OCI-LY7 (cell line): Measurements from ENCODE around the gene AOPEP. TPM values are rescaled to one million over a fixed set of nuclear protein-coding genes. Genes with fewer than 3 reads are reported as not detected.

Experiments
- BruUV-seq: library from RNA; stranded (reverse); fragments of 400-500 nt; replicated peaks from 2 replicates; lab custom pipeline; 2021; lab: Mats Ljungman, UMichigan
- CTCF ChIA-PET: fragments of 300-600 bp; sonication (Branson Sonifier 250); formaldehyde crosslinking; loops from one replicate; lab custom pipeline; 2022; ENCODE audit warnings: antibody characterized with exemption; ENCODE audit not compliant: unreplicated experiment; lab: Charles Lee
- POLR2A ChIA-PET: fragments of 300-600 bp; sonication (Branson Sonifier 250); formaldehyde crosslinking; loops from one replicate; lab custom pipeline; 2022; ENCODE audit warnings: antibody characterized with exemption; lab: Charles Lee
- DNase-seq: peaks from one replicate; pipeline ENCODE4 v3.0.0-alpha.2; 2015; ENCODE audit warnings: low spot score
- H2AFZ ChIP-seq: fragments of 200-600 bp; sonication (generic), shearing (Covaris generic); 2 replicates; pipeline ENCODE4 v1.6.1; 2014; ENCODE audit warnings: mild to moderate bottlenecking, antibody characterized with exemption, low read length, moderate library complexity
- H3K27ac ChIP-seq: fragments of 200-600 bp; sonication (generic); 2 replicates; pipeline ENCODE4 v1.5.1; 2014; ENCODE audit warnings: mixed run types, low read depth, mild to moderate bottlenecking, moderate library complexity, low read length, inconsistent platforms; ENCODE audit not compliant: poor library complexity, severe bottlenecking
- H3K36me3 ChIP-seq: fragments of 200-600 bp; sonication (generic); 2 replicates; pipeline ENCODE4 v1.6.1; 2014; ENCODE audit warnings: mild to moderate bottlenecking, antibody characterized with exemption, low read length, moderate library complexity, mixed read lengths; ENCODE audit not compliant: insufficient read depth
- H3K4me1 ChIP-seq: fragments of 200-600 bp; sonication (generic); 2 replicates; pipeline ENCODE4 v1.5.1; 2014; ENCODE audit warnings: mild to moderate bottlenecking, low read length; ENCODE audit not compliant: insufficient read depth, poor library complexity, severe bottlenecking
- H3K4me2 ChIP-seq: fragments of 200-600 bp; sonication (generic); 2 replicates; pipeline ENCODE4 v1.6.1; 2014; ENCODE audit warnings: mild to moderate bottlenecking, low read length
- H3K4me3 ChIP-seq: fragments of 200-600 bp; sonication (generic); 2 replicates; pipeline ENCODE4 v1.5.1; 2014; ENCODE audit warnings: mild to moderate bottlenecking, low read depth, low read length; ENCODE audit not compliant: poor library complexity, severe bottlenecking
- H3K79me2 ChIP-seq: fragments of 200-600 bp; sonication (generic); 2 replicates; pipeline ENCODE4 v1.6.1; 2016; ENCODE audit warnings: low read depth, mild to moderate bottlenecking, low read length, moderate library complexity, mixed read lengths; ENCODE audit not compliant: insufficient read depth
- H3K9me2 ChIP-seq: fragments of 200-600 bp; sonication (generic); 2 replicates; pipeline ENCODE4 v1.6.1; 2016; ENCODE audit warnings: mild to moderate bottlenecking, low read length, mixed read lengths; ENCODE audit not compliant: insufficient read depth
- H3K9me3 ChIP-seq: fragments of 200-600 bp; sonication (generic); 2 replicates; pipeline ENCODE4 v1.6.1; 2014; ENCODE audit warnings: mild to moderate bottlenecking, mixed run types, low read length, mixed read lengths
- H4K20me1 ChIP-seq: fragments of 200-600 bp; sonication (generic); 2 replicates; pipeline ENCODE4 v1.6.1; 2014; ENCODE audit warnings: mild to moderate bottlenecking, antibody characterized with exemption, low read length, moderate library complexity, mixed read lengths; ENCODE audit not compliant: insufficient read depth
- EZH2phosphoT487 ChIP-seq: fragments of 200-600 bp; sonication (generic); IDR thresholded peaks from 2 replicates; pipeline ENCODE4 v1.6.1; 2018; ENCODE audit warnings: low read depth, borderline replicate concordance, mild to moderate bottlenecking, mixed run types, antibody characterized with exemption, low read length, moderate library complexity, mixed read lengths
- intact Hi-C: fragments of 100-400 bp; cut with micrococcal nuclease; formaldehyde crosslinking; loops from one replicate; pipeline ENCODE4 v1.10.0; 2022; ENCODE audit not compliant: unreplicated experiment
- total RNA-seq, 2 experiments: library from RNA; depleted of rRNA in 1 of 2; stranded (reverse); fragments of >200 nt in 1 of 2; shearing (Covaris generic) in 1 of 2; gene quantifications; 2 replicates each; pipeline ENCODE4 v1.2.3, GENCODE V29; 2014 to 2022
- TF ChIP-seq, protein P1 (sequence below): fragments of 200-600 bp; sonication (generic); conservative IDR thresholded peaks from 2 replicates; pipeline ENCODE4 v1.5.1; 2014; ENCODE audit warnings: mild to moderate bottlenecking, antibody characterized with exemption, low read length, moderate library complexity, mixed read lengths

Gene AOPEP
- total RNA-seq, 2 experiments from 2014 or later = 17.3 to 24.3 TPM

DNA sequence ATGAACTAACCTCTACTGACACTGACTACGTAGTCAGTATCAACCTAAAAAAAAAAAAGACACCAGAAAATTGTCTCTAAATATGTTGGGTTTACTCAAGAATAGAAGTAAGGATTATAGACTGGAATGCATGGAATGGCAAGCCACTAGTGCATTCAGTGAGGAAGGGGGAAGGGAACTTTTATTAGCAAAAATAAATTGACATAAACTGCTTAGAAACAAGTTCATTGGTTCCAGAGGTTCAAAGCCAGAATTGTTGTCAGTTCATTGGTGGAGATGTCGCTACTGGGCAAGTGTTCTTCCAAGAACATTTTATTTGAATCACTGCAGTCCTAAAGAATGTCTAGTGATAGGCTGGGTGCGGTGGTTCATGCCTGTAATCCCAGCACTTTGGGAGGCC is 26.1 kb upstream of the AOPEP start:
- TF ChIP-seq EZH2phosphoT487 = no peak
- TF ChIP-seq, protein P1, sequence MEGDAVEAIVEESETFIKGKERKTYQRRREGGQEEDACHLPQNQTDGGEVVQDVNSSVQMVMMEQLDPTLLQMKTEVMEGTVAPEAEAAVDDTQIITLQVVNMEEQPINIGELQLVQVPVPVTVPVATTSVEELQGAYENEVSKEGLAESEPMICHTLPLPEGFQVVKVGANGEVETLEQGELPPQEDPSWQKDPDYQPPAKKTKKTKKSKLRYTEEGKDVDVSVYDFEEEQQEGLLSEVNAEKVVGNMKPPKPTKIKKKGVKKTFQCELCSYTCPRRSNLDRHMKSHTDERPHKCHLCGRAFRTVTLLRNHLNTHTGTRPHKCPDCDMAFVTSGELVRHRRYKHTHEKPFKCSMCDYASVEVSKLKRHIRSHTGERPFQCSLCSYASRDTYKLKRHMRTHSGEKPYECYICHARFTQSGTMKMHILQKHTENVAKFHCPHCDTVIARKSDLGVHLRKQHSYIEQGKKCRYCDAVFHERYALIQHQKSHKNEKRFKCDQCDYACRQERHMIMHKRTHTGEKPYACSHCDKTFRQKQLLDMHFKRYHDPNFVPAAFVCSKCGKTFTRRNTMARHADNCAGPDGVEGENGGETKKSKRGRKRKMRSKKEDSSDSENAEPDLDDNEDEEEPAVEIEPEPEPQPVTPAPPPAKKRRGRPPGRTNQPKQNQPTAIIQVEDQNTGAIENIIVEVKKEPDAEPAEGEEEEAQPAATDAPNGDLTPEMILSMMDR = no peak
- no peak for DNase-seq
- Histone ChIP-seq H3K36me3 (no peaks in the 10 kb centered on the region), H3K4me3 (no peak overlapping the region), H3K9me3 (no peaks in the 10 kb centered on the region), H3K9me2 (no peaks in the 10 kb centered on the region), H4K20me1 (no peaks in the 10 kb centered on the region), H3K27ac (no peak overlapping the region), H3K4me1 (no peaks in the 10 kb centered on the region), H2AFZ (no peak overlapping the region), H3K79me2 (no peaks in the 10 kb centered on the region), H3K4me2 (no peak overlapping the region)
- intact Hi-C loops = no loop called here
- POLR2A ChIA-PET = no interaction called here
- no TSS peak for BruUV-seq
- CTCF ChIA-PET = no interaction called here

DNA sequence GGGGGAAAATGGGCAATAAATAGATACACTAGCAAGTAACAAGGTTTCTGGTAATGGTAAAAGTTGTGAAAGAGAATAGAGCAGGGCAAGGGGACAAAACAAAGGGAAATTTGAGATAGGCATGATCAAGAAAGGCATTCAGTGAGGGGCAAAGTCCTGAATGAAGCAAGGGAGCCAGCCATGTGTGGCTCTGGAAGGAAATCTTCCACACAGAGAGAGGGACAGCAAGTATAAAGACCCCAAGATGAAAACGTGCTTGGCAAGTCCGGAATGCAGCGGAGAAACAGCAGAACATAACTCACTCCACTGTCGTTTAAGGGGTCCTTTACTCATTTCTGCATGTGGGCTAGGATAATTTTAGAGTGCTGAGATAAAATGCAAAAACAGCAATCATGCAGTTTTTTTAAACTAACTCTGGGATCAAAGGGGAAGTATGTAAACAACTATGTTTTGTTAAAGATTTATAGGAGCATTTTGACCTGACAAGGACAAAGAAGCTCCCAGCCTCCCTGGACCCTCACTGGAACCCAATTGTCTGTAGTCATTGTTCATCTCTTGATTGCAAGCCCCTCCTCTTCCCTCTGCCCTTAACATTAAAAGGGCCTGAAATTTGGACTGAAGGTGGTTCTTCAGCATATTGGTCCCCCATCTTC is 22.9 kb upstream of the AOPEP start:
- POLR2A ChIA-PET = interaction anchor here (1.1 kb wide), 1 partner anchor 59 kb away, joined by 4 read pairs; no protein-coding TSS in a partner anchor
- Histone ChIP-seq H2AFZ (no peak overlapping the region), H3K36me3 (no peaks in the 10 kb centered on the region), H4K20me1 (no peaks in the 10 kb centered on the region), H3K9me2 (no peaks in the 10 kb centered on the region), H3K9me3 (no peaks in the 10 kb centered on the region), H3K27ac (no peak overlapping the region), H3K4me2 (no peak overlapping the region), H3K79me2 (no peaks in the 10 kb centered on the region), H3K4me3 (no peak overlapping the region), H3K4me1 (no peaks in the 10 kb centered on the region)
- DNase-seq = no peak
- no TSS peak for BruUV-seq
- CTCF ChIA-PET = no interaction called here
- intact Hi-C loops = no loop called here
- TF ChIP-seq, protein P1 = no peak
- no peak for TF ChIP-seq EZH2phosphoT487

DNA sequence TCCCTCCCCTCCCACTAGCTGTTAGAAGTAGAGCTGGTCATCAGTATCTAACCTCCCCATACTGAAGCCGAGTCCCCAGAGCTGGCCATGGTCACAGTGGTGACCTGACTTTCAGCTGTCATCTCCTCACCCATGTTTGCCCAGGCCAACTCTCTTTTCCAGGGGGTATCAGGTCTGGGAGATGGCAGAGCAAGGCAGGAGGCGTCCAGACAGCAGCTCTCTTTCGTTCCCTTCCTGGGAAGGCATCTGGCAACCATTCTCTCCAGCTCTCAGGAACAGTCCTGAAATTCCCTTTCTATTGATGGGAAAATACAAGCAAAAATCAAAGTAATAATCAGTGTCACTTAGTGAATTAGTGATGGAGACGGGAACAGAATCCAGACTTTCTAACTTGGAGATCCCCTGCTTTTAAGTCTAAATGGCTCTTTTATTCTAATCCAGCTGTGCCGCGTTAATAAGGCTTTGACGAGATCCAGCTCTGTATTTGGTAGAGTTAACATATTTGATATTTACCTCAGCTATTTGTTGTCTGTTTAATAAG is 21.3 kb upstream of the AOPEP start:
- TF ChIP-seq, protein P1 = no peak
- TF ChIP-seq EZH2phosphoT487 = no peak
- H3K36me3 ChIP-seq = no peaks in the 10 kb centered on the region
- H4K20me1 ChIP-seq = no peaks in the 10 kb centered on the region
- H3K4me2 ChIP-seq = no peak overlapping the region
- CTCF ChIA-PET = interaction anchor here (0.6 to 0.7 kb wide), 2 partner anchors 25 to 36 kb away, joined by 3 read pairs; no protein-coding TSS in a partner anchor
- H3K9me2 ChIP-seq = no peaks in the 10 kb centered on the region
- H3K4me1 ChIP-seq = no peaks in the 10 kb centered on the region
- no peak overlapping the region for H3K27ac ChIP-seq
- no TSS peak for BruUV-seq
- no peak overlapping the region for H2AFZ ChIP-seq
- H3K79me2 ChIP-seq = no peaks in the 10 kb centered on the region
- intact Hi-C loops = no loop called here
- H3K9me3 ChIP-seq = no peaks in the 10 kb centered on the region
- POLR2A ChIA-PET = no interaction called here
- no peak overlapping the region for H3K4me3 ChIP-seq
- no peak for DNase-seq
